ENCODE data around the gene APELA.
"Not testable (repeated sequence)": the region's sequence is repeated elsewhere in the genome, so short reads cannot be mapped to it uniquely, and the experiment has no call there.

APELA gene

GRCh38 chr4:164926301-164926700, 49.3 kb downstream of the APELA start:
- no peak for DNase-seq (ENCODE audit: low spot score)

GRCh38 chr4:164927101-164927500, 50.1 kb downstream of the APELA start:
- not testable (repeated sequence) for DNase-seq (ENCODE audit: low spot score)

- DNase-seq (ENCODE audit: low spot score) = no peak
Measured at GRCh38 chr4:164930647-164931046, 53.7 kb downstream of the APELA start.

GRCh38 chr4:164931551-164932324, 54.8 kb downstream of the APELA start:
- no peak for DNase-seq (ENCODE audit: low spot score)

GRCh38 chr4:164933244-164933643, 56.3 kb downstream of the APELA start:
- DNase-seq (ENCODE audit: low spot score) = no peak

- no peak for DNase-seq (ENCODE audit: low spot score)
Measured at GRCh38 chr4:164935363-164935762, 58.4 kb downstream of the APELA start.

- DNase-seq (ENCODE audit: low spot score) = not testable (repeated sequence)
Measured at GRCh38 chr4:164935865-164936606, 59.1 kb downstream of the APELA start.

- DNase-seq (ENCODE audit: low spot score) = no peak
Measured at GRCh38 chr4:164937576-164938270, 60.7 kb downstream of the APELA start.

GRCh38 chr4:164943192-164943591, 66.2 kb downstream of the APELA start:
- no peak for DNase-seq (ENCODE audit: low spot score)

GRCh38 chr4:164945146-164945545, 68.2 kb downstream of the APELA start:
- DNase-seq (ENCODE audit: low spot score) = no peak

- no peak for DNase-seq (ENCODE audit: low spot score)
Measured at GRCh38 chr4:164946810-164947209, 69.8 kb downstream of the APELA start.

All from hematopoietic multipotent progenitor cell treated with erythropoietin and hydrocortisone succinate and interleukin-3 and kit ligand, for 15 days (in vitro differentiated cells).